Gastroesophageal sphincter (tissue), 4 donors: ENCODE data around the gene ZDHHC23. TPM values are rescaled to one million over a fixed set of nuclear protein-coding genes. Genes with fewer than 3 reads are reported as not detected.
A peak's percentile ranks its signal among the peaks of the same experiment; 100 is the strongest.

Source experiments
- ATAC-seq: fragments of 150-250 bp; one replicate; pipeline ENCODE4 v1.9.1; 2016; ENCODE audit warnings: mild to moderate bottlenecking, moderate library complexity
- H3K27ac ChIP-seq, 4 donors: fragments of 200-600 bp; sonication (generic) in 3 of 4; 1 replicate in 3 of 4; 2 replicates in 1 of 4; pipeline ENCODE4 v1.5.1; 2016 to 2019
- H3K27me3 ChIP-seq: fragments of 200-600 bp; sonication (generic); one replicate; pipeline ENCODE4 v1.5.1; 2019
- H3K36me3 ChIP-seq, 2 donors: fragments of 200-600 bp; sonication (generic); one replicate each; pipeline ENCODE4 v1.5.1; 2019; ENCODE audit warnings: control low read depth in 1 of 2
- H3K4me1 ChIP-seq, 3 donors: fragments of 200-600 bp; sonication (generic); 1 replicate in 2 of 3; 2 replicates in 1 of 3; pipeline ENCODE4 v1.5.1; 2016 to 2019; ENCODE audit warnings: control low read depth in 2 of 3
- H3K4me3 ChIP-seq, 2 donors: fragments of 200-600 bp; sonication (generic); one replicate each; pipeline ENCODE4 v1.5.1; 2019; ENCODE audit warnings: mild to moderate bottlenecking in 1 of 2, moderate library complexity in 1 of 2
- H3K9me3 ChIP-seq, 3 donors: fragments of 200-600 bp; sonication (generic); one replicate each; pipeline ENCODE4 v1.5.1; 2017 to 2019; ENCODE audit warnings: control low read depth in 2 of 3
- EP300 ChIP-seq: sonication (generic); formaldehyde crosslinking; IDR thresholded peaks from one replicate; pipeline ENCODE4 v1.6.1; 2017; ENCODE audit warnings: antibody characterized with exemption, mild to moderate bottlenecking
- POLR2A ChIP-seq, 2 donors: fragments of 450-650 bp; IDR thresholded peaks; one replicate each; pipeline ENCODE4 v1.6.1; 2017; ENCODE audit warnings: antibody characterized with exemption in 2 of 2, mild to moderate bottlenecking in 2 of 2, moderate library complexity in 1 of 2
- POLR2AphosphoS5 ChIP-seq: sonication (generic); formaldehyde crosslinking; IDR thresholded peaks from one replicate; pipeline ENCODE4 v1.6.1; 2017; ENCODE audit warnings: antibody characterized with exemption
- WGBS, 2 donors: methylation state at CpG; one replicate each; pipeline ENCODE4 v1.1.5; 2018; ENCODE audit warnings: low coverage in 1 of 2; 5-methylcytosine and 5-hydroxymethylcytosine counted together
- total RNA-seq, 4 donors: library from RNA; depleted of rRNA; stranded (reverse); fragments of >200 nt; gene quantifications; one replicate each; pipeline ENCODE4 v1.1.0, GENCODE V29; 2016
- TF ChIP-seq, protein P1 (sequence below), 4 experiments: fragments of 200-600 bp in 2 of 4; fragments of 450-650 bp in 2 of 4; sonication (generic) in 1 of 4; IDR thresholded peaks; one replicate each; pipeline ENCODE4 v1.5.1; 2017 to 2019; ENCODE audit warnings: antibody characterized with exemption in 4 of 4, mild to moderate bottlenecking in 2 of 4, moderate library complexity in 2 of 4

Gene ZDHHC23
- total RNA-seq, 4 donors from 2014 or later = 1.2 to 4.4 (median 2.2) TPM

- WGBS, 2 donors = 88 to 93% methylated on average over 3 of the region's 3 CpGs
- Histone ChIP-seq H3K9me3 (no peaks in the 10 kb centered on the region), H3K4me3 (no peak overlapping the region), H3K27me3 (no peaks in the 10 kb centered on the region), H3K27ac (no peak overlapping the region), H3K36me3 (peaks cover 0 to 31% of the 10 kb centered on the region in 2 donors), H3K4me1 (no peaks in the 10 kb centered on the region)
- no peak for TF ChIP-seq EP300
- no peak for TF ChIP-seq POLR2AphosphoS5
- TF ChIP-seq POLR2A (IDR thresholded peaks at IDR 0.05) = no peak
- TF ChIP-seq, protein P1, sequence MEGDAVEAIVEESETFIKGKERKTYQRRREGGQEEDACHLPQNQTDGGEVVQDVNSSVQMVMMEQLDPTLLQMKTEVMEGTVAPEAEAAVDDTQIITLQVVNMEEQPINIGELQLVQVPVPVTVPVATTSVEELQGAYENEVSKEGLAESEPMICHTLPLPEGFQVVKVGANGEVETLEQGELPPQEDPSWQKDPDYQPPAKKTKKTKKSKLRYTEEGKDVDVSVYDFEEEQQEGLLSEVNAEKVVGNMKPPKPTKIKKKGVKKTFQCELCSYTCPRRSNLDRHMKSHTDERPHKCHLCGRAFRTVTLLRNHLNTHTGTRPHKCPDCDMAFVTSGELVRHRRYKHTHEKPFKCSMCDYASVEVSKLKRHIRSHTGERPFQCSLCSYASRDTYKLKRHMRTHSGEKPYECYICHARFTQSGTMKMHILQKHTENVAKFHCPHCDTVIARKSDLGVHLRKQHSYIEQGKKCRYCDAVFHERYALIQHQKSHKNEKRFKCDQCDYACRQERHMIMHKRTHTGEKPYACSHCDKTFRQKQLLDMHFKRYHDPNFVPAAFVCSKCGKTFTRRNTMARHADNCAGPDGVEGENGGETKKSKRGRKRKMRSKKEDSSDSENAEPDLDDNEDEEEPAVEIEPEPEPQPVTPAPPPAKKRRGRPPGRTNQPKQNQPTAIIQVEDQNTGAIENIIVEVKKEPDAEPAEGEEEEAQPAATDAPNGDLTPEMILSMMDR (IDR thresholded peaks at IDR 0.05) = no peak
- ATAC-seq = no peak
Observed at GRCh38 chr3:113963879-113964278, 16.1 kb downstream of the ZDHHC23 start.

DNA sequence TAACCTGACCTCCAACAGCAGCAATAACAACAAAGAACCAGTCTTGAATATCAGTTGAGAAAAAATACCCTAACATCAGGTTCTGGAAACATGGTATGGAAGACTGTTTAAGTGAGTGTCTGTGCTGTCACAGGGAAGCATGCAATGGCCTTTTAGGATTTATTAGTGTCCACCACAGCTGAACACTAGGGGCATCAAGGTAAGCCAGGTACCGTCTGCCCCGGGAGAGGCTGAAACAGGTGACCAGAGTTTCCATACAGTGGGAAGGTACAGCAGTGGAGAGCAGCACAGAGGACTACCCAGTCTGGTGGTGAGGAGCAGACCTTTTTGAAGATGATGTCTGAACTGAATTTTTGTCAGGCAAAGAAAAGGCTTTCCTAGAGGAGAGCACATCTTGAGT lies 18.4 kb downstream of the ZDHHC23 start:
- TF ChIP-seq, protein P1 (IDR thresholded peaks at IDR 0.05) = no peak
- no peak for TF ChIP-seq POLR2AphosphoS5
- no peak for TF ChIP-seq EP300
- TF ChIP-seq POLR2A (IDR thresholded peaks at IDR 0.05) = no peak
- Histone ChIP-seq H3K4me1 (no peaks in the 10 kb centered on the region), H3K9me3 (no peaks in the 10 kb centered on the region), H3K36me3 (peaks cover 0 to 15% of the 10 kb centered on the region in 2 donors), H3K27me3 (no peaks in the 10 kb centered on the region), H3K27ac (no peak overlapping the region), H3K4me3 (no peak overlapping the region)
- 65% methylated on average over 2 of the region's 2 CpGs; no CpG with 5 or more reads in 1 of the 2 donors for WGBS, 2 donors
- ATAC-seq = no peak

DNA sequence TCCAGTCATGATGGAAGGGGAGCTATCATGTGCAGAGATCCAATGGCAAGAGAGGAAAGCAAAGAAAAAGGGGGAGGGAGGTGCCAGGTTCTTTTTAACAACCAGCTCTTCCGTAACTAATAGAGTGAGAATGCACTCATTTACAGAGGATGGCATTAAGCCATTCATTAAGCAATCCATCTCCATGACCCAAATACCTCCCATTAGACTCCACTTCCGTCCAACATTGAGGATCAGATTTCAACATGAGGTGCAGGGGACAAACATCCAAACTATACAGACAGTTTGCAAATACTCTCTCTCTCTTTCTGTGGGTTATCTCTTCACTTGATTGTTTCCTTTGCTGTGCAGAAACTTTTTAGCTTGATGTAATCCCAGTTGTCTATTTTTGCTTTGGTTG lies 21.2 kb downstream of the ZDHHC23 start:
- Histone ChIP-seq H3K4me1 (no peaks in the 10 kb centered on the region), H3K36me3 (peaks cover 0 to 7% of the 10 kb centered on the region in 2 donors), H3K9me3 (peaks cover 0 to 8% (median 0%) of the 10 kb centered on the region in 3 donors), H3K27ac (no peak overlapping the region), H3K4me3 (no peak overlapping the region), H3K27me3 (no peaks in the 10 kb centered on the region)
- no peak for TF ChIP-seq POLR2A (IDR thresholded peaks at IDR 0.05)
- no peak for TF ChIP-seq POLR2AphosphoS5
- TF ChIP-seq, protein P1 (IDR thresholded peaks at IDR 0.05) = no peak
- TF ChIP-seq EP300 = no peak
- peak; percentile 69 for ATAC-seq
- WGBS, 2 donors = 51 to 55% methylated on average over 2 of the region's 2 CpGs

DNA sequence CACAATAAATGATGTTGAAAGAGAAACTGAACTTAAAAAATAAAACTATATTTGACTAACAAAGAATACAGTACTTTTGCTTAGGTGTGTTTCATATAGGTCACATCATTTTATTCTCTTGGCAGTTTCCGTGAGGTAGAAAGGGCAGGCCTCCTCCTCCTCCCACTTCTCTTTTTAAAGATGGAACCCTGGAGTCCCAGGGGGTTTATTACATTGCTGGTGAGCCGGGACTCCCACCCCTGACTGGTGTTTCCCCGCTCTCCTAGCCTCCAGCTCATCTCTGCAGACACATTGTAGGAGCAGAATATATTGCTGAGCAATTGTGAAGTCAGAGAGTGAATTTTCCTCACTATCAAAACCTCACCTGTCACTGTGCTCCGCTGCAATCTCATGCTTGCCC lies 30.0 kb downstream of the ZDHHC23 start:
- no peak overlapping the region for H3K4me3 ChIP-seq
- ATAC-seq = no peak
- H3K9me3 ChIP-seq = peaks cover 0 to 8% (median 0%) of the 10 kb centered on the region in 3 donors
- no peak overlapping the region for H3K27ac ChIP-seq
- TF ChIP-seq POLR2AphosphoS5 = no peak
- TF ChIP-seq POLR2A (IDR thresholded peaks at IDR 0.05) = no peak
- TF ChIP-seq, protein P1 (IDR thresholded peaks at IDR 0.05) = no peak
- no peak for TF ChIP-seq EP300
- H3K4me1 ChIP-seq = no peaks in the 10 kb centered on the region
- H3K36me3 ChIP-seq = peaks cover 0 to 63% of the 10 kb centered on the region in 2 donors
- 85 to 86% methylated on average over 3 to 4 of the region's 4 CpGs for WGBS, 2 donors
- H3K27me3 ChIP-seq = no peaks in the 10 kb centered on the region

DNA sequence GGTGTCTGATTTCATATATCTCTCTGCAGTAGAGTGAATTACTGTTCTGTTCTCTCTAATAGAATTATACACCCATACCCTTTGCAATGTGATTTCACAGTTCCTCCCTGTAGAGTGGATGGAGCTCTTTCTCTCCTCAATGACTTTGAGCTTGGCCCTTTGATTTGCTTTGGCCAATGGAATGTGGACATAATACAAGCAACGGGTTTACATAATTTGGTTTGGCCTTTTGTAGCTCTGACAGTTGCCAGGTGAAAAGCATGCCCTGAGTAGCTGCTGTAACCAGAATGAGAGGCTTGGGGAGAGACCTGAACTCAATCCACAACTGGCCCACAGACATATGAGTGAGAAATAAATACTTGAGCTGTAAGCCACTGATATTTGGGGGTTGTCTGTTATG lies 32.1 kb downstream of the ZDHHC23 start:
- Histone ChIP-seq H3K27me3 (no peaks in the 10 kb centered on the region), H3K27ac (no peak overlapping the region), H3K4me1 (no peaks in the 10 kb centered on the region), H3K36me3 (peaks cover 0 to 71% of the 10 kb centered on the region in 2 donors), H3K9me3 (no peaks in the 10 kb centered on the region), H3K4me3 (no peak overlapping the region)
- WGBS, 2 donors = 86 to 100% methylated on average over 1 of the region's 1 CpG
- no peak for ATAC-seq
- TF ChIP-seq, protein P1 (IDR thresholded peaks at IDR 0.05) = no peak
- TF ChIP-seq EP300 = no peak
- TF ChIP-seq POLR2A (IDR thresholded peaks at IDR 0.05) = no peak
- TF ChIP-seq POLR2AphosphoS5 = no peak
